Measurements from ENCODE around the gene IL31RA.
"Not testable (repeated sequence)": the region's sequence is repeated elsewhere in the genome, so short reads cannot be mapped to it uniquely, and the experiment has no call there.

The IL31RA gene

DNA sequence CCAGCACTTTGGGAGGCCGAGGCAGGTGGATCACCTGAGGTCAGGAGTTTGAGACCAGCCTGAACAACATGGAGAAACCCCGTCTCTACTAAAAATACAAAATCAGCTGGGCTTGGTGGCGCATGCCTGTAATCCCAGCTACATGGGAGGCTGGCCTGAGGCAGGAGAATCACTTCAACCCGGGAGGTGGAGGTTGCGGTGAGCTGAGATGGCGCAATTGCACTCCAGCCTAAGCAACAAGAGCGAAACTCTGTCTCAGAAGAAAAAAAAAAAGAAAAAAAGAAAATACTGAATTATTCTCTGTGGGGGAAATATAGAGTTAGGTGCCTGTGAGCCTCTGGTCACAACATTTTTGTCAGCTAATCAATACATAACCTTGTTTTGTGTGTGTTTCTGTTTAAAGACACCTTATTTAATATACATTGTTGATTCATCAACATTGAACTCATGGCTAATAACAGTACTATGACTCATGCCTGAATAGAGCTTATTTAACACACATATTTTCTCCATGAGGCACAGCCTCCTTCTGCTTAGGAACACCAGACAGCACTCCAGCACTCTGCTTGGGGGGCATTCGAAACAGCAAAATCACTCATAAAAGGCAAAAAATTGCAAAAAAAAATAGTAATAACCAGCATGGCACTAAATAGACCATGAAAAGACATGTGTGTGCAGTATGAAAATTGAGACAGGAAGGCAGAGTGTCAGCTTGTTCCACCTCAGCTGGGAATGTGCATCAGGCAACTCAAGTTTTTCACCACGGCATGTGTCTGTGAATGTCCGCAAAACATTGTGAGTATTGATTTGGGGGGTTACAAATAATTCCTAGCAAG is at the start of gene IL31RA:
TSS of gene IL31RA (plus strand) at position 519 of the 836 bp plus-strand sequence. CDS start at position 733, 214 bp downstream.
- no peak for DNase-seq (ENCODE audit: low read depth in 2 of 2)

DNA sequence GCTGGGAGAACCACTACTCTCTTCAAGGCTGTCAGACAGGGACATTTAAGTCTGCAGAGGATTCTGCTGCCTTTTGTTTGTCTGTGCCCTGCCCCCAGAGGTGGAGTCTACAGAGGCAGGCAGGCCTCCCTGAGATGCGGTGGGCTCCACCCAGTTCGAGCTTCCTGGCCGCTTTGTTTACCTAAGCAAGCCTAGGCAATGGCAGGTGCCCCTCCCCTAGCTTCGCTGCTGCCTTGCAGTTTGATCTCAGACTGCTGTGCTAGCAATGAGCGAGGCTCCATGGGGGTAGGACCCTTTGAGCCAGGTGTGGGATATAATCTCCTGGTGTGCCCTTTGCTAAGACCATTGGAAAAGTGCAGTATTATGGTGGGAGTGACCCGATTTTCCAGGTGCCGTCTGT is 42.3 kb upstream of the IL31RA start:
- DNase-seq (ENCODE audit: low read depth in 2 of 2), result not testable (repeated sequence)

DNA sequence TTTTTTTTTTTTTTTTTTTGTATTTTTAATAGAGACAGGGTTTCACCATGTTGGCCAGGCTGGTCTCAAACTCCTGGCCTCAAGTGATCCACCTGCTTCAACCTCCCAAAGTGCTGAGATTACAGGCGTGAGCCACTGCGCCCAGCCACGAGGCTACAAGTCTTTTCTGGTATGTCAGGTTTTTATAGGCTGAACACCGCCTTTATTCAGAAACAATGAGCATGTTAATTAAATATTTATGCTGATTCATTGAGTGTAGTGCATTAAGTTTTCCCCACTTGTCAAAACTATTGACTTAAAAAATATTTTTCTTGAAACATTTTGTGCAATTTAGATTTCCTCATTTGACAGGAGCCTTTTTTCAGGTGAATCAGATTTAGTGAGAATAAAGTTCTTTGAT is 35.2 kb upstream of the IL31RA start:
- DNase-seq (ENCODE audit: low read depth in 2 of 2), result not testable (repeated sequence)

DNA sequence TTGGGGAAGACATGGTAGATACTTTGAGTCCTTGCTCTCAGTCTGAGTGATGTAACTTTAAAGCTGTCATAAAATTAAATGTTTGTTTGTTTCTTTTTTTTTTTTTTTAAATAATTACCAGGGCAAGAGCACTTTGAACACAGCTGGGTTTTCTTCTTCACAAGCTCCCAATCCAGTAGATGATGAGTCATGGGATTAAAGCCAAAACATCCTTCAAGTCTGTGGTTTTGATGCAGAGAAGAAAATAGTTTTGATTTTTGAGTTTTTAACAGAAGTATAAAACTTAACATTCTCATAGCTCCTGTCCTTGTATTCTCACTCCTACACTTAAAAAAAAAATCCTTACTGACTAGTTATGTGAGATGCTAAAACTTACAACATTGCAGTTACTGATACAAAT is 34.8 kb upstream of the IL31RA start:
- DNase-seq (ENCODE audit: low read depth in 2 of 2), result no peak

DNA sequence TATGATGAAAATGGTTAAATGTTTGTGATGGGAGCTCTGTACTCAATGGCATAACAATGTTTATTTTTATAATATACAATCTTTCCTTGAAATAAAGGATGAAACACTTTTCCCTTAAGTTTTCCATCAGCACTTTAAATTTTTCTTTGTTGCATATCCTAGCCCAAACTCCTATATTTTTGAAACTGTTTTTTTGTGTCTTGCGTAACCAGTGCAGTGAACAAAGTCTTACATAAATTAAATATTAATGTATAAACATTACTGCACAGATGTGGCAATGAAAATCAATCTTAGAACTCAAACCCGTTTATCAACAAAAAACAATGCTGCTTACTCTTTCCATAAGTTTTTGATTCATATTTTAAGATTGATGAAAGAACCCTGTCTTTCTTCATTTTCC is 34.1 kb upstream of the IL31RA start:
- no peak for DNase-seq (ENCODE audit: low read depth in 2 of 2)

DNA sequence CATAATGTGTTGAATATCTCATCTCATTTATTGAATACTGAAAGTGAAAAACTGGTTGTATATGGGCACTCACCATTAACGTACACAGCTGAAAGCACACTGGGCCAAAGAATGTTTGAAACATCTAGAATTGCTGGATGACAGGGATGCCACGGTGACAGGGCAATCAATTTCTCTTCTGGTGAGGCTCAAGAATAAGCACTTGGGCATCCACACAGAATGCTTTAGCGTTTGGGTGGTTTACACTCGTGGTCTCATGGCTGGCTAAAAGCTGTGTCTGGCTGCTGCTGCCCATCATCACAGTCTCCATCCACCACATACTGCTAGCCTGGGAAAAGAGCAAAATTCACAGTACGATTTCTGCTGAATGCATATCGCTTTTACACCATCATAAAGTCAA is 30.7 kb upstream of the IL31RA start:
- DNase-seq (ENCODE audit: low read depth in 2 of 2), result no peak

DNA sequence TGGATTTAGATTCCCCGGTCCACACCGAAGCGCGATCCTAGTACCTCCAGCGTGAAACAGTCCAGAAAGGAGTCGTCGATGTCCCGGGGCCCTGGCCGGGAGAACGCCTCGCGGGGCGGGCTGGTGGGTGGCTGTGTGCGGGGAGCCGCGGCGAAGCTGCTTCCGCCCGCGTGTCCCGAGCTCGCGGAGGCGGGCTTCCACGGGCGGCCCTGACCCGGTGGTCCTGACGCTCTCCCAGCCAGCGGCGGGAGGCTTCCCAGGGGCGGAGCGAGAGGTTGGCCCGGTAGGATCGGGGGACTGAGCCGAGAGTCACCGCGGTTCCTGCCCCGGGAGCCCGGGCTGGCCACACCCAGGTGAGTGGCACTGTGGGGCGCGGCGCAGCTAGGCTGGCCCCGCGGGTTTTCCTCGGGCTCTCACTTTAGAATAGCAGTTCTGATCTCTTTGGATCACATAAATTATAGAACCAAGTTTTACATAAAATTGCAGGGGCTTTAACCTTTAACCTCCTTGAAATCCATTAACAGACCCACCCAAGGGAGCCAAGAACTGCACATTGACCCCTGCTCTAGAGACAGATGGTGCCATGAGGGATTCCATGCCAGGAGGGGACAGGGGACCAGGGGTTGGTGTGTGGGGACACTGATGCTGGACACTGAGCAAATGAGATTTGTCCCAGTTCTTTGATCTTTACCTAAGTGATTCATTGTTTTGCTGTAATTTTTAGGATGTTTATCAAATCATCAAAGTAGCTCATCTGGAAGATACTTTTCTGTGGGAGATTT is 29.2 kb upstream of the IL31RA start:
- DNase-seq (ENCODE audit: low read depth in 2 of 2), result no peak

DNA sequence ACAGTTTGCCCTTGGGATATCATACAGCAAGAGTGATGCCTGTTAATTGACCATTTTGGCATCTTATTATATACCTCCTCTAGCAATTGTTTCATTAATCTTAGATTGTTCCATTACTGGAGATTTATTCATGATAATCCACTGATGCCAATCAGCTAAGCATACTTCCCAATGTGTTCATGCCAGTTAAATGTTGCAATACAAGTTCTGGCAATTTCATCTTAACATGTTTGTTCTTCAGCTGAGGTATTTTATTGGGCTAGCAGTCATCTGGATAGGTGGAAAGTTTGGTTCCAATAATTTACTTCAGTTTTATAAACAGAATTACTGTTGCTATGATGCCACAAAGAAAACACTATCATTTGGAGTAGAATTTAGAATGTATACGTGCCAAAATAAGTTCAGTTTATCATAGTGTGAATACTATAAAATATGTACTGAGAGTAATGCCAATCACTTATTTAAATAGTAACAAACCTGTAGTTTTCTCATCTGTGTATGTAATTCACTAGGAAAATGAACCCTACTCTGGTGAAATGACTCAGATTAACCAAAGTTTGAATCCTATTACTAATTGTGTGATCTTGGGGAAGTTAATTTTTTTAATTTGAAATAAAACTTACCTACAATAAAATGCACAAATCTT is 27.9 kb upstream of the IL31RA start:
- DNase-seq (ENCODE audit: low read depth in 2 of 2), result no peak

DNA sequence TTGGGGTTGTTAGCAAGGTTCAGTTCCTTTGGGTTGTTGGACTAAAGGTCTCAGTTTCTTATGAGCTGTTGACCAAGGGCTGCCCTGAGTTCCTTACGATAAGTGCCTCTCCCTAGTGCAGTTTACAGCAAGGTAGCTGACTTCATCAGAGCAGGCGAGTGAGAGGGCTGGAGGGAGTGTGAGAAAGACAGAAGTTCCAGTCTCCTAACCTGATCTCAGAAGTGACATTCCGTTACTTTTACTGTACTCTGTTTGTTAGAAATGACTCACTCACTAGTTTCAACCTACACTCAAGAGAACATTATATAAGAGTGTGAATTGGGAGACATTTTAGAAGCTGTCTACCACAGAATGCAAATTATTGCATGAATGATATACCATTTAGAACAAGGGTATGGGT is 21.2 kb upstream of the IL31RA start:
- DNase-seq (ENCODE audit: low read depth in 2 of 2), result no peak

DNA sequence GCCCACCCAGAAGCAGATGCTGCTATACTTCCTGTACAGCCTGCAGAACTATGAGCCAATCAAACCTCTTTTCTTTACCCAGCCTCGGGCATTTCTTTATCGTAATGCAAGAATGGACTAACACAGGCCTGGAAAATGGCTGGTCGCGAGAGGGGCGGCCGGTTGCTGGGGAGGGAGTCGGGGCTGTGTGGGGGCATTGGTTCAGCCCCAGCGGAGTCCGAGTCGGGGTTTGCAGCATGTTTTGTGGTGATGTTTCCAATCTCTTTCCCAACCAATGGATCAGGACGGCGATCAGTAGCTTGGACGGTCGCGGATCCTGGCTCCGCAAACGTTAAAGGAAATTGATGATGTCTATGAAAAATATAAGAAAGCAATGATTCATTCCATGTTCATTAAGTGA is 18.7 kb upstream of the IL31RA start:
- DNase-seq (ENCODE audit: low read depth in 2 of 2), result no peak

DNA sequence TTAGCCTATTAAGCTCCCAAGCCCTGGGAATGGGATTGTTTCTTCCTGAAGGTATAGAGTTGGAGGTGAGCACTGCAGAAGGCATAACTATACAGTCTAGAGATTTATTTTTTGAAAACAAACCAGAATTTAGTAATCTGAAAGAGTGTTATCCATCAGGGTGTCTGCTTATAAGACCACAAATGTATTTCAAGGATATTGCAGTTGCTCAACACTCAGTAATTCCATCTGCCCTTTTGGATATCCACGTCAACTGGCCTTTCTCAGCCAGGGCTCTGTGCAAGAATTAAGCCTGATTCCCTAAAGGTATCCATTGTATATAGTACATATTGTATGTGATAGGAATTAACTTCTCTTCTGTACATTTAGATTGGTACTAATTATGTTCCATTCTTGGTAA is 15.0 kb upstream of the IL31RA start:
- no peak for DNase-seq (ENCODE audit: low read depth in 2 of 2)

DNA sequence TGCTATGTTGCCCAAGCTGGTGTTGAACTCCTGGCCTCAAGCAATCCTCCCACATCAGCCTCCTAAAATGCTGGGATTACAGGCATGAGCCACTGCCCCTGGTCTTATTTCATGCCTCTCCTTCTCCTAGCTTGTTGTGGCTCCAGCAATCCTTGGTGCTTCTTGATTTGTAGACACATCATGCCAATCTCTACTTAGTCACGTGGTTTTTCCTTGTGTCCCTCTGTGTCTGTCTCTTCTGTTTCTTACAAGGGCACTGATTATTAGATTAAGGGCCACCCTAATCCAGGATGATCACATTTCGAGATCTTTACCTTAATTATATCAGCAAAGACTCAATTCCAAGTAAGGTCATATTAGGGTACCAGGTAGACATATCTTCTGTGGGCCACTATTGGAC is 9.2 kb upstream of the IL31RA start:
- no peak for DNase-seq (ENCODE audit: low read depth in 2 of 2)

DNA sequence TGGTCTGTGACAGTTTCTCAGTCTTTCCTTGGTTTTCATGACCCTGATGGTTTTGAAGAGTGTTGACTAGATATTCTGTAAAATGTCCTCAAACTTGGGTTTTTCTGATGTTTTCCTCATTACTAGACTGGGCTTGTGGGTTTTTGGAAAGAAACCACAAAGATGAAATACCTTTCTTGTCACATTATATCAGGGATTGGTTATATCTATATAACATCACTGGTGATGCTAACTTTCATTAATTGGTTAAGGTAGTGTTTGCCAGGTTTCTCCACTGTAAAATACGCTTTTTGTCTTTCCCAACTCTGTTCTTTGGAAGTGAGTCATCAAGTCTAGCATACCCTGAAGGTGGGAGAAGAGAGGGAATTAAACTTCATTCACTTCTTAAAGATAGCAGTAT is 3.3 kb upstream of the IL31RA start:
- DNase-seq (ENCODE audit: low read depth in 2 of 2), result no peak

DNA sequence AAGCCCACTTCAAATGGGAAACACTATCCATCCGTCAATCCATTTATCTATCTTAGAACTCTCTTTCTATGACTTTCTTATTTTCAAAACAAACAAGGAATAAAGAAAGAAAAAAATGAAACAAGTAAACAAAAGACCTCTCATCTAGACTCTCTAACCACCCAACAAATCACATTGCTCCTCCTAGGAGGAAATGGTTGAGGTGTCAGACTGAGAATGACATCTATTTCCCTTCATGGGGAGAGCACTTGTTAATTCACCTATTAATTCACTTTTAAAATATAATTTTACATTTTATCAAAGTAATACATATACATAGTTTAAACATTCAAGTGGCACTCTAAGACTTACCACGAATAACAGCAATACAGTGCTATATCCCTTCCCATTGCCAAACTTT is 2.4 kb upstream of the IL31RA start:
- no peak for DNase-seq (ENCODE audit: low read depth in 2 of 2)

DNA sequence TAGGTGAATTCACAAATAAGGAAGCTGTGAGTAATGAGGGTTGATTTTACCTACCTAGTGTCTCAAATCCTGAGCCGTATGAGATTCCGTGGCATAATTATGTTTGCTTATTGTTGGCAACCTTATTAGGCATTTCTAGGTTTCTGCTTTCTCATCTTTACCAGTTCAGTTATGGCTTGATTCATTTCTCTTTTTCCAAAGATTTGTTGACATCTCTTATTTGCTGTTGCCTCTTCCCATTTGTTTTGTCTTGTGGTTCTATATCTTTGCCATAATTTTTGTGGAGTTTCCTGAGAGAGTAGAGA is 470 bp downstream of the IL31RA start:
- DNase-seq (ENCODE audit: low read depth in 2 of 2), result no peak

DNA sequence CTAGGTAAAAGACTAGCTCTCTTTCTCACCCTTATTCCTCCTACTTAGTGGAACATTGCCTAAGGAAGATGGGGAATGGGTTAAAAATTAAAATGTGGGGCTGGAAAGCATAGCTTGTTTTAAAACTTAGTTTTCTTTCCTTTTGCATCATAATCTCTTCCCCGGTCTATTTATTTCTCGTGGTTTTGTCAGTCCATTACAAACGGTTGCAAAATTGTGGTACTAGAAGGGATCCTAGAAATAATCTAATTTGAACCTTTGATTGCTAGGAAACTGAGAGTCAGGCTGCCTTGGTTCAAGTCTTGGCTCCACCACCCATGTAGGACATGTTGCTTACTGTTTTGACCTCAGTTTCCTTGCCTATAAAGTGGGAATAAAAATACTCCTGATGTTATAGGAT is 1.3 kb downstream of the IL31RA start:
- no peak for DNase-seq (ENCODE audit: low read depth in 2 of 2)

DNA sequence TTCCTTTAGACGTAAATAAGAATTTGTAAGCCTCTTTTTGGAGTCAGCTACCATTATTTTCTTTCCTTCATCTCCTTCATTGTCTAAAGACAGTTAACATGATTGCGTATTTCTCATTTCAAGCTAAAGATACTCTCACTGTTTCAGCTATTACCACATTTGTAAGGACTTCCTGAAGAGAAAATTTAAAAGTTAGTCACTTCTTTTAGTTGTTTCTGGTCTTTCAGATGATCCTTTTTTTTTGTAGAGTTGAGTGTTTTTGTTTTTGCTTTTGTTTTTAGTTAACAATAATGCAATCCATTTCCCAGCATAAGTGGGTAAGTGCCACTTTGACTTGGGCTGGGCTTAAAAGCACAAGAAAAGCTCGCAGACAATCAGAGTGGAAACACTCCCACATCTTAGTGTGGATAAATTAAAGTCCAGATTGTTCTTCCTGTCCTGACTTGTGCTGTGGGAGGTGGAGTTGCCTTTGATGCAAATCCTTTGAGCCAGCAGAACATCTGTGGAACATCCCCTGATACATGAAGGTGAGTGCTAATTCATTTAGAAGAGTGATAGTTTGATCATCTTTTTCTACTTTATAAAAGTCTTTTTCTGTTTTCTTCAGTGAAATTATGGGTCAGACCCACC is 2.0 kb downstream of the IL31RA start:
- DNase-seq (ENCODE audit: low read depth in 2 of 2), result no peak

DNA sequence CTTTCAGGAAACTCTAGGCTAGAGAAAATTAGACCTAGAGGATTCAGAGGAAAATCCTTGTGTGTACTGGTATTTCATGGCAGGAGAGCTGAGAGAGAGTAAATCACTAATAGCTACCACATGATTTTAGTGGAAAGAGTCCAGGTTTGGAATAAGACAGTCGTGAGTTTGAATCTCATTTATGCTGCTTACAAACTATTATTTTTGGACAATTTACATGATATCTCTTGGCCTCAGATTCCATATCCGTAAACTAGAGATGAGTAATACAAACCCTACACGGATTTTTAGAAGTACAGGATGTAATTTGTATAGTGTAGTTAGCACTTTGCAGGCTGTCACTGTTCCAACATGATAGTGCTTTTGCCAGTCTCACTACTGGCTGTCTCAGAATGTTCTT is 2.7 kb downstream of the IL31RA start:
- no peak for DNase-seq (ENCODE audit: low read depth in 2 of 2)

DNA sequence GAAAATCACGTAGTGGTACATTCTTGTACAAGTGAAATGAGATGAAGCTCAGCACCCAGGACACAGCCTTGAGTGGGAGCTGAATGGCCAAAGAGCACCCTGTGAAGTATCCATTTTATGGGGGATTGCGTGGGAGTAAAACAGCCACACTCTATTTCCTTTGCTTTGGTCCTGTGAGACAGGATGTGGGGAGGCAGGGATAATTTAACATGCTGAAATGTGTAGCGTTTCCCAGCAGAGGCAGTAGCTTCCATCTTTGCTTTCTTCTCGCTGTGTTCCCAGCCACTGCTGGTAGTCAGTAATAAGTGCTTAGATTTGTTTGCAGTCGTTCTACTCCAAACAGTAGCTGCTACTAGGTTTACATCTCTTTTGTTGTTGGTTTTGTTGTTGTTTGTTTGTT is 4.4 kb downstream of the IL31RA start:
- DNase-seq (ENCODE audit: low read depth in 2 of 2), result no peak

DNA sequence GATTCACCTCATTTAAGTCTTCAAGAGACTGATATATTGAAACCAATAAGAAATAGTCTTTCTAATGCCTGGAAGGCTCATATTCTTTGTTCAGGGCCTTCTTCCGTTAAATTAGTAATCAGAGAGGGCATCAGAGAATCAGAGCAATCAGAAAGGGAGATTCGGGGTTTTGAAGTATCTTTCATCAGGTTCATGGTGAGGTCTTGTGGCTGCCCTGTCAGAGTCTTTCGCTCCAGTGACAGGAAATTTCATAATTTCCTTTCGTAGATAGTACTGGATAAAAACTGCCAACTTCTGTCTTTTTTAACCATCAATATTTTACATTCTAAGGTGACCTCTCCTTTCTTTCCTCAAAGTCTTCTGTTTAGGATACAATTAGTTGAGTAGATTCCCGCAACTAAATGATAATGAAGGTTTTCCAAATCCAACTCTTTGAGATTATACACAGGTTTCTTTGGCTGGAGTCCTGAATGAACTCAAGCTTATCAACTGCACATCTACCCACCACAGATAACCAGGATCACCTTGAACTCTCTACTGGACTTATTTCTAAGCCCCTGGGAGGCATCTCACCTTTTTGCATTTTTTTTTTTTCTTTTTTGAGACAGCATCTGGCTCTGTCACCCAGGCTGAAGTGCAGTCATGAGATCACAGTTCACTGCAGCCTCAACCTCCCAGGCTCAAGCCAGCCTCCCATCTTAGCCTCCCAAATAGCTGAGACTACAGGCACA is 5.5 kb downstream of the IL31RA start:
- no peak for DNase-seq (ENCODE audit: low read depth in 2 of 2)

DNA sequence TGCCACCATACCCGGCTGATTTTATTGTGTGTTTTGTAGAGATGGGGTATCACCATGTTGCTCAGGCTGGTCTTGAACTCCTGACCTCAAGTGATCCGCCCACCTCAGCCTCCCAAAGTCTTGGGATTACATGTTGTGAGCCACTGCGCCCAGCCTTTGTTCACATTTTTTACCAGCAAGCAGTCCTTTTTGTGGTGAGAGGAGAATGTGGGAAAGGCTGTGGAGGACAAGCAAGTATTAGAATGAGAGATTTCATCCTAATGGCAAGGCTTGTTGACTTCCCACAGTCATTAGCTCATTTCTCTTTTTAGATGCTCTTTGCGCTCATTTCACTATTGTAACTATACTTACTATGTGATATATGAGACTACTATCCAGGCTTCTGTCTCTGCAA is 6.1 kb downstream of the IL31RA start:
- no peak for DNase-seq (ENCODE audit: low read depth in 2 of 2)

DNA sequence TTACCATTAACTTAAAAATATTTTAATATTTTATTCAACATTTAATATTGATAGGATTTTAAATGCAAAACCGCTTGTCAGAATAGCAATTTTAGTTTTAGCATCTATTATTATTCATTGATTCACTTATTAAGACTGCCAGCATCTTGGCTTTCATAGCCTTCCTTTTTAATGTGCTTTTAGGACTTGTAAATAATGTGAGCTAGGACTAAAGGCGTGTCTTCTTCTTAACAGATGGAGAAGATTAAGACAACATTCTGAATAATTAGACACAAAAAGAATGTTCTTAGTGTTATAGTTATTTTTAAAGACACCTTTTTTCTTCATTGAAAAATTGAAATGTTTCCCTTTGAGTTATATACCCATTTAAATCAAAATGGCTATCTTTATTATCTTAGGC is 6.9 kb downstream of the IL31RA start:
- DNase-seq (ENCODE audit: low read depth in 2 of 2), result no peak

Data from activated CD4-positive, alpha-beta T cell treated with anti-CD3 and anti-CD28 coated beads for 24 hours (primary cell).